SIG-M5 treated with dmso at 0.1 percent for 504 hours (cell line): ENCODE data around the gene PRKCB.
"Not testable (repeated sequence)": the region's sequence is repeated elsewhere in the genome, so short reads cannot be mapped to it uniquely, and the experiment has no call there.

Source experiments
- DNase-seq: peaks from one replicate; lab custom pipeline; 2025; ENCODE audit not compliant: unreplicated experiment; lab: John Stamatoyannopoulos, UW

Gene PRKCB

DNA sequence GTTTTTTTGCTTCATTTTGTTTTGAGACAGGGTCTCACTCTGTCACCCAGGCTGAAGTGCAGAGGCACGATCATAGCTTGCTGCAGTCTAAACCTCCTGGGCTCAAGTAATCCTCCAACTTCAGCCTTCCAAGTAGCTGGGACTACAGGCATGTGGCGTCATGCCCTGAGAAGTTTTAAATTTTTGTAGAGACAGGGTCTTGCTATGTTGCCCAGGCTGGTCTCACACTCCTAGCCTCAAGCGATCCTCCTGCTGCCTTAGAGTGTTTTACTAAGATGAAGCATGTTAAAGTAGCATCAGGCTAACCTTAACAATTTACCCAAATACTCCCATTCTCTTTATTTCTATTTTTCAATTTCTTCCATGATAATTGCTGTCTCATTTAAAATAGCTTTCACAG is 371.1 kb downstream of the PRKCB start:
- no peak for DNase-seq

DNA sequence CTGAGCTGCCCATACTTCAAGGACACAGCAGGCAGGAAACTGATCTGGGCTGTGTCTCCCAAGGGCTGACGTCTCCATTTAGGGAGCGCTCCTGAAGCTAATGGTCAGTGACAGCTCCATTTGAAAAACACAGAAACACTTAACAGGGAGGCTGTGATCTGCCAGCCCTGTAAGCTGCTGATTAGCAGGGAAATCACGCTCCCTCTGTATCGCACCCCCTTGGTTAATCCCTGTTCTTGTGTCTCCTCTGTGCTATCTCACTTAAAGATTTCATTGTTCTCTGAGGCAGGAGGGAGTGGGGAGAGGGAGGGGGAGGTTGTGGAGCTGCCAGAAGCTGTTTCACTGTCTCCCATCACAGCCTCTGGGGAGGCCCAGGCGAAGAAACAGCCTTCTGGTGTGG is 372.9 kb downstream of the PRKCB start:
- no peak for DNase-seq

DNA sequence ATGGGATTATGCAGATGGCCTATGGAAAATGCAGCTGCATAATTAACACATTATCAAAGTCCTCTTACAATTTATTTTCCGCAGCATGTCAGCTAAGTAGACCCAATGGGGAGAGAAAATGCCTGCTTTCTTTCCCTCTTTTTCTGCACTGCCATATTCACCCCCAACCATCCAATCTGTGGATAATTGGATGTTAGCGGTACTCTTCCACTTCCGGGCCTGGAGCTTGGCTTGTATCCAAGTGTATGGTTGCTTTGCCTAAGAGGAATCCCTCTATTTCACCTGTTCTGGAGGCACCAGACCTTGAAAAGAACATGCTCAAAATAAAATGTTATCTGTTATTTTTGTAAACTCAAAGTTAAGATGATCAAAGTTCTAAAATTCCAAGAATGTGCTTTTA is 379.2 kb downstream of the PRKCB start:
- no peak for DNase-seq

DNA sequence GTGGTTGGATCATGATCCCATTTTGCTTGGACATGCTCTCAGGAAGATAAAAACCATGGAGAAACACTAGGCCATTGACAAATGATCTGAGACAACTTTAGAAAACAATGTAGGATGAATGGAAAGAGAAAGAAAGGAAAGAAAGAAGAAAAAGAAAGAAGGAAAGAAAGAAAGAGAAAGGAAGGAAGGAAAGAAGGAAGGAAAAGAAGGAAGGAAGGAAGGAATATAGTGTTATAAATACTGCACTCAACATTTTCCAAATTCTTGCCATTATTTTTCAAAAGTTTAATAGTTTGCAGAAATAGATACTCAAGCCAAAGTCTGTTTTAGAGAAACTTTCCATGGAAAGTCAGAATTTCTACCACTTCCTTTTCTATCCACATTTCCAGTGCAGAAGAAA is 381.2 kb downstream of the PRKCB start:
- DNase-seq = no peak

DNA sequence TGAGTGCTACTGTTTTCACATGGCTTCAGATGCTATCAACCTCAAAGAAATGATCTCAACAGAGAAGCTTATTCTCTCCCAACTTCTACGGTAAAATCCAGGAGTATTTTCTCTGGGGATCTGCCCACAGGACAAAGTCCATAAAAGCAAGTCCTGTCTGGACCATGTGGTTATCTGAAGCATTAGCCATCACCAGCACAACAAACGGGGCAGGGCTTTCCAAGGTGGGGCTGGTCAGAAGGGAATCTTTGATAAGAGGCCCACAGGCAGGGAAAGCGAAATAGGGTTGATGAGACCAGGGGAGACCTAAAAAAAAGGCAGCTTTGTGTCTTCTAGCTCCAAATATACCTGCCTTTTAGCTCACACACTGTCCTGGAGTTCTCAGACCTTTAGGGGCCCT is 381.7 kb downstream of the PRKCB start:
- no peak for DNase-seq

DNA sequence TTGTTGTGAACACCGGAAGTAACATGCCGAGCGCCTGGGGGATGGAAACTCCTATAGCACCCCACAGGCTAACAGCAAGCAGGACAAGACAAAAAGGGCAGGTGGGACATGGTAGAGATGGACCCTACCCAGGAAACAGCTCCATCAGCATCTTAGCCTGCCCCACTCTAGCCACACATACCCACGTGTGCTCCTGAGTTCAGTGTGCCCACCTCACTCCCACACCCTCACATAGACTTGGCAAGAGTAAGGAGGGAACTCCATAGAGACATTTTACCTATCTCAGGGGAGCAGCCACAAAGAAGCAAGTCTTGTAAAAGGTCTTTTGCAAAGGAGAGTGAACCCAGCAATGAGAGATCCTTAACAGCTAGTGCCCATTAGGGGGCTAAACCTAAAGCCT is 382.5 kb downstream of the PRKCB start:
- DNase-seq = no peak

DNA sequence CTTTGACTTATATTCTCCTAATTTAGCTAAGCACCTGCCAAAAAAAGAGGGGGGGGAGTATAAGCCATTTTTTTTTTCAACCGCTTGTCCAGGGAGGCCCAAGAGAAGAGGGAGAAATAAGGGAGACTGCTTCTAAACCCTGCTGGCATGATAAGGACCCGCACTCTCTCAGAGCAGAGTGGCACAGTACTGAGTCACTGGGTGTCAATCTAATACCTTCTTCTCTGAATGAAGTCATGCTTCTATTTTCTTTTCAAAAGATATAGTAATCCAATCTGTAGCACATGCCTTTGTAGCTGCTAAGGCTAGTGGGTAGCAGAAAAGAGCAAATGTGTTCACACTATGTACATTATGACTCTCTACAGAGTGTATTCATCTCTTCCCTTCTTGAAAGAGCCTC is 385.4 kb downstream of the PRKCB start:
- DNase-seq = no peak

DNA sequence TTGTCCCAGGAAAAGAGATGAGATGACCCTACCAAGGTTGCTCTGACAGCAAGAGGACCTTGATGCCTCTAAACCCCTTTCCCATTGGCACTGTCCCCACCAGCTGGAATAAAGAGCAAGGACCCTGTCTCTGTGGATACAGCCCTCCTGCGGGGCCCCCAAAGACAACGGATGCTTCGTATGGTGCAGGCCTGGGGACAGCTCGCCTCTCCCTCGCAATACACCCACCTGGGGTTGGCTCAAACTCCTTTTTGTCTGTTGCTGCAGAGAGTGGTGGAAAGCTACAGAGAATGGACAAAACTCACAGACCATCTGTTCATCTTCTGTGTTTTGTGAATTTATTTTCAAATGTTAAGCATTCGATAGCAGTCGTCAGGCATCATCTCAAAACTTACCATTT is 392.7 kb downstream of the PRKCB start:
- DNase-seq = no peak

DNA sequence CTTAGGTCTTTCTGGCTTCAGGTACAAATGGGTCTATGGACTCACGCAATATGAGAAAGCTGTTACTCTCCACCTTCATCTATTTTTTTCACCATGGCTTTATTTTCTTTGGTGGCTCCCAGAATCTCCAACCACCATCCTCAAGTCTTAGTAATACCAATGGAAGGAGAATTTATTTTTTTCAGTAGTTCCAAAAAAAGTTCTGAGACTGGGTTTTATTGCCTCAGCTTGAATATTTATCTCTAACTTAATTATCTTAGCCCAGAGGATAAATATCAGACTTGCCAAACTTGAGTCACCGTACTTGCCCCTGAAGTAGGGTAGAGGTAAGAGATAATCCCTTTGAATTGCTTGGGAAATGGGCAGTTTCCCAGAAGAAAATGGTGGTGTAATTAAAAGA is 397.2 kb downstream of the PRKCB start:
- DNase-seq = no peak

DNA sequence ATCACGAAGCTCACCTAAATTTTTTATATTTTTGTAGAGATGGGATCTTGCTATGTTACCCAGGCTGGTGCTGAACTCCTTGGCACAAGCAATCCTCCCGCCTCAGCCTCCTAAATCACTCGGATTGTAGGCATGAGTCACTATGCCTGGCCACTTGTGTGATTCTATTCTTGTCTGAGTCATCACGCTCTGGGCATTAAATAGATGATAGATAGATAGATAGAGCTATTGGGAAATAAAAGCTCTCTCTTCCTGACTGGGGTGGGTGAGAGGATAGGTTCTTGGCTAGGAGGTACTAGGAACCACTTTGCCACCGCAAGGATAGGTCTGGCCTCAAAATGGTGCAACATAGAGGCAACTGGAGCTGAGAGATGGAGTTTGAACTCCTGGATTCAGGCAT is 399.0 kb downstream of the PRKCB start:
- DNase-seq = no peak

DNA sequence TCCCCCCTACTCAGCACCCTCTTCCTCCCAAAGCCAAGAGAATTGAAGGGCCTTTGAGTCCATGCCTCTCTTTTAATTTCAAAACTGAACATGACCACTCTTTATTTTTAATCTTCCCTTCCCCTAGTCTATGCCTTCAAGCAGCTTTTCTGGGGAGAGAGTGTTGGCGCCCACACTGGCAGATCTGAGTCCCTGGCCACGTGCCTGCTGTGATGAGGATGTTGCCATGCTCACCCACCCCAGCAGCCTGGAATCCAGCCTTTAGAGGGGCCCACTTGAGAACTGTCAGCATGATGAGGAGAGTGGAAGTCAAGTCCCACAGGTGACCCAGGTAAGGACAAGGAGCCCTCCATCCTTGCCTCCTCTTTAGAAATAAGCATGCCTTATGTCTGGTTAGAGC is 400.0 kb downstream of the PRKCB start:
- DNase-seq = no peak

DNA sequence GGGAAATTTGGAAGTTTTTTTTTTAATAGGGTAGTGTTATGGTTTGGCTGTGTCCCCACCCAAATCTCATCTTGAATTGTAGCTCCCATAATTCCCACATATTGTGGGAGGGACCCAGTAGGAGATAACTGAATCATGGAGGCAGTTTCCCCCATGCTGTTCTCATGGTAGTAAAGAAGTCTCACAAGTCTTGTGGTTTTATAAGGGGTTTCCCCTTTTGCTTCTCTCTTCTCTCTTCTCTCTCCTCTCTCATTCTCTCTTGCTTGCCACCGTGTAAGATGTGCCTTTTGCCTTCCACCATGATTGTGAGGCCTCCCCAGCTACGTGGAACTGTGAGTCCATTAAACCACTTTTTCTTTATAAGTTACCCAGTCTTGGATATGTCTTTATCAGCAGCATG is 403.1 kb downstream of the PRKCB start:
- not testable (repeated sequence) for DNase-seq

DNA sequence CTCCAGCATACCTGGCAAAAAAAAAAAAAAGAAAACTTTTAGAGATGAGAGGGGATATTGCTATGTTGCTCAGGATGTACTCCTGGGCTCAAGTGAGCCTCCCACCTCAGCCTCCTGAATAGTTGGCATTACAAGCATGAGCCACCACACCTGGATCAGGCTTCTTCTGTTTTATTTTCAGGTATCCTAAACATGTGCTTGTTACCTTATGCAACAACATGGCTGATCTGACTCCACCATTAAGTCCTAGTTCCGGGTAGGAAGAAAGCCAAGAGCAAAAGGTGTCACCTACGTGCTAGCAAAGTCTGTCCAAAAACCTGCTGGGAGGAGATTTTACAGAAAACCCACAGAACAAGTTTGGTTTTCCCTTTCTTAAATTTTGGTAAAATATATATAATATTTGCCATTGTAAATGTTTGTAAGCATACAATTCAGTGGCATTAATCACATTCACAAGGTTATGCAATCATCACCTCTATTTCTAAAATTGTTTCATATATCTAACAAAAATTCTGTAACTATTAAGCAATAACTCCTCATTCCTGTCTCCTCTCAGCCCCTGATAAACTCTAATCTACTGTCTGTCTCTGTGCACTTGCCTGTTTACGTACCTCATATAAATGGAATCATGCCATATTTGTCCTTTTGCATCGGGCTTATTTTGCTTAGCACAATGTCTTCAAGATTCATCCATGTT is 411.3 kb downstream of the PRKCB start:
- DNase-seq = no peak

DNA sequence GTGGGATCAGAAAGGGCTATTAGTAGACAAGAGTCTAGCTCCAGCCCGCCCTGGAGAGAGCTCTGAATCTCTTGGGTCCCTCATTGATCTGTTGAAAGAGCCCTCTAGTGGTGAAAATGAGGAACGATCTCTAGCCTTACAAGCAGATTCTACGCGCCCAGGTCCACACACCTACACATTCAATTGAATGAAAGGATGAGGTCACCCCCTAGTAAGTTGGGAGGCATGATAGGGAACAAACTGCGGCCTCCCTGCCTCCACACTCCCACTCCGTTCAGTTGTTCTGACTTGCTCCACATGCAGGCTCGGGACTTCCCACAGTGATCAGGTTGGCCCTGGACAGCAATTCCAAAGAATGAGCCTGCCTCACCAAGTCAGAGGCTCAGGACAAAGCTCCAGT is 417.4 kb downstream of the PRKCB start:
- peak; percentile 47 for DNase-seq

DNA sequence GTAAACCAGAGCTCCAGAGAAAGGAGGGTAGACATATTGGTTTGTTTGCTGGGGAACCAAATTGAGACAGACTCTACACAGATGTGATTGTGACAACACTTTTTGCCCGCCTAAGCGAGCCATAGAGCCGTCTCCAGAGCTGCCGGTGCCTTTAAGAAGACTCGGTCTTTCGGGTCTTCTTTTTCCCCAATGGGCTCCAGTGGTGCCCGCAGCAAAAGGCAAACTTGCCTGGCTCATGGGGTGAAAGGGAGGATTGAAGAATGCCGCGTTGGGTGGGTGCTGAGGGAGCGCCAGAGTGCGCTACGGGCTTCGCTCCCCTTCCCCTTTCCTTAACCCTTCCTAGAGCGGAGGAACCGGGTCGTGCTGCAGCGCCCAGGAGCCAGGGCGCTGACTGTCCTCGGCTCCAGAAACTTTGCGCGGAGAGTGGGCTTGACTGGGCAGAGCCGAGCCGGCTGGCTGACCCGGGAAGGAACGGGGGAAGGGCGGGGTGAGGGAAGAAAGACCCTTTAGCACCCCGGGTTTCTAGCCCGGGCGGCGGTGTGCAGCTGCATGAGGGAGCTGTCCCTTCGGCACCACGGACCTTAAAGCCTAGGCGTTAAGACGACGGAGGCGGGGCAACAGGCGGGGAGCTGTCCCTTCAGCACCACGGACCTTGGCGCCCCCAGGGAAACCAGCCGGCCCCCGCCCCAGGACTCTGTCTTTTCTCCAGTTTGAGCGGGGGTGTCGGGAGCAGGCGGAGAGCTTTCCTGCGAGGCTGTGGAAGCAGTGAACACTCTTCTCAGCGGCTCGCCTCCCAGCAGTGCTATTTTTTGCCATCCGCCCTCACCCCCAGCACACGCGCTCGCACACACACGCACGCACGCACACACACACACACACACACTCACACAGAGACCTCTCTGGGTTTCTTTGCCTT is 419.9 kb downstream of the PRKCB start, which contains the start of gene CACNG3:
CACNG3 (plus strand) TSS at position 880 of the 916 bp plus-strand sequence. CDS start 420 bp downstream, outside the sequence.
- DNase-seq = peak; percentile 44

DNA sequence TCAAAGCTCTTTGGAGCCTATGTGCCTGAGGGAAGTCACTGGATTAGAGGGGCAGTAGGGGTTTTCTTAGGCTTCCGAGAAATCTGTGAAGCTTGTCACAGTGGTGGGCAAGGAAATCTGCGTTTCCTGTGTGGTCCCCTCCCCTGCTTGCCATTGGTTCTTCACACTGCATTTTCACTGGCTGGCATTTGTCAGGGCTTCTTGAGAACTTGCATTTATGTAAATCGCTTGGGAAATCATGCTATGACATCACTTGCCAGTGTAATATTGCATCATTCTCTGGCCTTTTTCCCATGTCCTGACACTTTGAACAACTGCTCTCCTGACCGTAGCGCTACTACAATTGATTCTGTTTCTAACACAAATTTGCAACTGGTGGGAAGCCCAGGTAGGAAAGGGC is 422.2 kb downstream of the PRKCB start:
- DNase-seq = no peak

DNA sequence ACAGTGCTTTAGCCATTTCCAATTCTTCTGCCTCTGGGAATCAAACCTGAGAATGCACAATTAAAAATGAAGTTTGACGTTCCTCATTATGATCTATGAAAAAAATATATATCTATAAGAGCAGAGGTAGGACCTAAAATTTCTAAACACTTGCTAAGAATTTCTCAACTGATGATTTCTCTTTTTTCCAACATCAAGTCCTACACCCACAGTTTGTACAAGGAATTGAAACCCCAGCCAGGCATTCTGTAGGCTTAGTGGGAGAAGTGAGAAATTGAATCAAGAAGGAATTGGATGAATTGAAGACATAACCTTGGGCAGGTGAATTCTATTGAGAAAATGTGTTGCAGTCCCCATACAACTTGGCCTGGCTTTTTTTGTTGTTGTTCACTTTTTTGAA is 423.0 kb downstream of the PRKCB start:
- DNase-seq = no peak

DNA sequence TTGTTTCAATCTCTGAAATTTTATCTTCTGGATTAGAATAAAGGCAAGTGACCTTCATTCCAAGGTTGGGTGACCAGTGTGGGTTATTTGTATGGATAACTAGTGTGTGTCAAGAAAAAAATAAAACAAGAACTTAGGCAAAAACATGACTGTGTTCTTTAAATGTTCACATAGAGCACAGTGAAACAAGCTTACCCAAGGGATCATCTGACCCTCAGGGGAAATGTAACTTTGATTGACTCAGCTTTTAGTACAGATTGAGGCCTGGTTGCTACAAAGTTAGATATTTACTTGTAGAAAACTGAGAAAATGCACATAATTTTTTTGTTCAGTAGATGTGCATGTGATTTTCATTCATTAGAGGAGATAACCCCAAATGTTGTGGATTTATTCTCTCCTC is 427.0 kb downstream of the PRKCB start:
- no peak for DNase-seq
